Panc1 (cell line): ENCODE results near the gene F13A1.

Source experiments
- CTCF ChIP-seq: fragments of 450-650 bp; IDR thresholded peaks from 2 replicates; pipeline ENCODE4 v1.5.1; 2017; ENCODE audit warnings: mild to moderate bottlenecking
- POLR2AphosphoS5 ChIP-seq: IDR thresholded peaks from 2 replicates; pipeline ENCODE4 v1.6.1; 2012; ENCODE audit warnings: mild to moderate bottlenecking, low read depth, low read length, moderate library complexity

- no peak for TF ChIP-seq CTCF
- TF ChIP-seq POLR2AphosphoS5: no peak
Measured at GRCh38 chr6:6125495-6125894, 195.0 kb downstream of the F13A1 start.
